ENCODE data around the gene SMDT1.
A peak's percentile ranks its signal among the peaks of the same experiment; 100 is the strongest.

- peak; percentile 79 for TF ChIP-seq POLR2AphosphoS5 (IDR thresholded peaks at IDR 0.05; ENCODE audit: low read depth, low read length)
- peak; percentile 96 for TF ChIP-seq CTCF (IDR thresholded peaks at IDR 0.05)
Measured at GRCh38 chr22:42090596-42091454, 11.3 kb downstream of the SMDT1 start, which contains the start of gene NDUFA6.
